ENCODE results near the gene PPP2R2B. TPM values are rescaled to one million over a fixed set of nuclear protein-coding genes. Genes with fewer than 3 reads are reported as not detected.

PPP2R2B gene
- total RNA-seq, 1 experiment from 2014 or later: 20.3 TPM

GRCh38 chr5:146568161-146568560 is 310.4 kb downstream of the PPP2R2B start (continued):
- TF ChIP-seq ZNF281 (CRISPR knock-in tag; IDR thresholded peaks at IDR 0.05) (no peak), USF1 (CRISPR knock-in tag; IDR thresholded peaks at IDR 0.05) (no peak), FOXK1 (CRISPR knock-in tag; IDR thresholded peaks at IDR 0.05) (no peak), SMAD3 (CRISPR knock-in tag; IDR thresholded peaks at IDR 0.05; ENCODE audit: borderline replicate concordance) (no peak)

GRCh38 chr5:146565764-146566367 is 312.7 kb downstream of the PPP2R2B start:
- ATAC-seq (peak; percentile 98), DNase-seq (ENCODE audit: low spot score) (peak; percentile 69)
- no peak overlapping the region for H3K4me3 Mint-ChIP-seq
- H3K4me1 Mint-ChIP-seq: peaks cover under 1% of the 10 kb centered on the region
- no peaks in the 10 kb centered on the region for H3K27me3 Mint-ChIP-seq (ENCODE audit: low read depth)
- peaks cover 19% of the 10 kb centered on the region for H3K9me3 Mint-ChIP-seq
- H3K27ac Mint-ChIP-seq: 0 out of 2 replicates have a peak overlapping the region, but pooled peaks have one; percentile 44
- peaks cover 11% of the 10 kb centered on the region for H3K36me3 Mint-ChIP-seq
- TF ChIP-seq SP1 (CRISPR knock-in tag; conservative IDR thresholded peaks at IDR 0.05): peak; percentile 47; the same call in 1 of the 2 replicates
- peak; percentile 44; the same call in 1 of the 2 replicates for TF ChIP-seq CTCF (IDR thresholded peaks at IDR 0.05)
- no peak for TF ChIP-seq ETV6 (CRISPR knock-in tag; IDR thresholded peaks at IDR 0.05)
- ChIA-PET POLR2A (interaction anchor here (0.5 kb wide), 1 partner anchor 215 kb away, joined by 3 read pairs; no protein-coding TSS in a partner anchor), CTCF (interaction anchor here (1.0 to 2.3 kb wide), 8 partner anchors 24 to 623 kb away, joined by 3 to 14 read pairs (median 4); no protein-coding TSS in a partner anchor)

GRCh38 chr5:146564007-146564762 is 314.4 kb downstream of the PPP2R2B start:
- ChIA-PET CTCF (interaction anchor here (0.8 kb wide), 1 partner anchor 89 kb away, joined by 3 read pairs; no protein-coding TSS in a partner anchor), POLR2A (no interaction called here)
- H3K36me3 Mint-ChIP-seq: no peaks in the 10 kb centered on the region
- ATAC-seq (no peak), DNase-seq (ENCODE audit: low spot score) (no peak)
- TF ChIP-seq ZMAT4 (CRISPR knock-in tag; IDR thresholded peaks at IDR 0.05) (no peak), AR (CRISPR knock-in tag; IDR thresholded peaks at IDR 0.05) (no peak), CBFB (CRISPR knock-in tag; IDR thresholded peaks at IDR 0.05; ENCODE audit: low read depth) (no peak), EMX1 (CRISPR knock-in tag; IDR thresholded peaks at IDR 0.05) (no peak), SOX15 (CRISPR knock-in tag; IDR thresholded peaks at IDR 0.05) (no peak), E2F1 (CRISPR knock-in tag; IDR thresholded peaks at IDR 0.05) (no peak)
- no peak overlapping the region for H3K4me3 Mint-ChIP-seq
- no peaks in the 10 kb centered on the region for H3K27me3 Mint-ChIP-seq (ENCODE audit: low read depth)
- no peak overlapping the region for H3K27ac Mint-ChIP-seq
- peaks cover 13% of the 10 kb centered on the region for H3K4me1 Mint-ChIP-seq
- peaks cover 3% of the 10 kb centered on the region for H3K9me3 Mint-ChIP-seq
